HG02642 (cell line): ENCODE measurements around the gene PTDSS2.
"Not testable (repeated sequence)": the region's sequence is repeated elsewhere in the genome, so short reads cannot be mapped to it uniquely, and the experiment has no call there.

Experiments used
- ATAC-seq: cut with Tn5 transposase; IDR thresholded peaks from one replicate; pipeline ENCODE4 v1.9.1; 2021; ENCODE audit warnings: mild to moderate bottlenecking; ENCODE audit not compliant: unreplicated experiment, poor library complexity

PTDSS2 gene

DNA sequence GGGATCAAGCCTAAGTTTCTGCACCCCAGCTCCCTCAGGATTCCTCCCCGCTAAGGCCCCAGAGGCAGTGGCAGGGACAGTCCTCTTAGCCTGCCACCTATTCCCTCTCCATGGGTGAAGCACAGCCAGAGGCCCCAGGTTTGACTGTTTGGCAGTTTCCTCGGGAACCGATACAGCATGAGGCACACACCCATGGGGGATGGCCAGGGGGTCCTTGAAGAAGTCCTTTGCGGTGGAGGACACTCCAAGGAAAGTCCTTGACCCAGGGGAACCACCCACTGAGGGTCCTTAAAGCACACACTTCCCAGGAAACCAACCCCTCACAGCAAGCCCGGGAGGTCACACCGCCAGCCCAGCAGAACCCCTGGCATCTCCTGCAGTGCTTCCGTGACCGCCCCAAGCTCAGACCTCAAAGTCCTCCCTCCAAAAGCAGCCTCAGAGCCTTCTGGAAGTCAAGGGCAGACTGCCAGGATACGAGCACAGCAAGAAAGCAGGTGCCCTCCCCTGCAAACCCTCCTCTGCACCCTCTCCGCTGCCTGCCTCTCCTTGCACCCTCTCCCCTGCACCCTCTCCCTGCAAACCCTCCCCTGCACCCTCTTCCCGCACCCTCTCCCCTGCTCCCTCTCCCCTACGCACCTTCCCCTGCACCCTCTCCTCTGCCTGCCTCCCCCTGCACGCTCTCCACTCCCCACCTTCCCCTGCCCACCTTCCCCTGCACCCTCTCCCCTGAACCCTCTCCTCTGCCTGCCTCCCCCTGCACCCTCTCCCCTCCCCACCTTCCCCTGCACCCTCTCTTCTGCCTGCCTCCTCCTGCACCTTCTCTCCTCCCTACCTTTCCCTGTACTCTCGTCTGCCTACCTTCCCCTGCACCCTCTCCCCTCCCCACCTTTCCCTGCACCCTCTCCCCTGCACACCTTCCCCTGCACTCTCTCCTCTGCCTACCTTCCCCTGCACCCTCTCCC lies 36.7 kb upstream of the PTDSS2 start:
- ATAC-seq = no peak

DNA sequence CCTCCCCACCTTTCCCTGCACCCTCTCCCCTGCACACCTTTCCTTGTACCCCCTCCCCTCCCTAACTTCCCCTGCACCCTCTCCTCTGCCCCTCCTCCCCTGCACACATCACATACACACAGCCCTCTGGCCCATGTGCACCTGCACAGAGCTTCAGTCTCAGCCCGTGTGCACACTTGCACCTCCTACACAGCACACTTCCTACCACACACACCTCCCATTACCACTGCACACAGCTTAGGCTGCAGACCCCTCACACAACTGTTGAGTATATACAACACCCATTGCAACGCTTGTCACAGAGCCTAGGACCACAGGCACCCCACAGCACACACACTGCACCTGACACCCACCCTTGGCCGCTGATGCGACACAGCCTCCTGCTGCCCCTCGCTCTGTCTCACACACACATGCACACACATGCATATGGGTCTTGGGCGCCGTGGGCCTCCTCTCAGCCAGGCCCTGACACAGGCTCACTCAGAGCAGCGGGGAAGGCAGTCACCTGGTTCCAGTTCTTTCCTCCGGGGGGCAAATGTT lies 35.7 kb upstream of the PTDSS2 start:
- no peak for ATAC-seq

DNA sequence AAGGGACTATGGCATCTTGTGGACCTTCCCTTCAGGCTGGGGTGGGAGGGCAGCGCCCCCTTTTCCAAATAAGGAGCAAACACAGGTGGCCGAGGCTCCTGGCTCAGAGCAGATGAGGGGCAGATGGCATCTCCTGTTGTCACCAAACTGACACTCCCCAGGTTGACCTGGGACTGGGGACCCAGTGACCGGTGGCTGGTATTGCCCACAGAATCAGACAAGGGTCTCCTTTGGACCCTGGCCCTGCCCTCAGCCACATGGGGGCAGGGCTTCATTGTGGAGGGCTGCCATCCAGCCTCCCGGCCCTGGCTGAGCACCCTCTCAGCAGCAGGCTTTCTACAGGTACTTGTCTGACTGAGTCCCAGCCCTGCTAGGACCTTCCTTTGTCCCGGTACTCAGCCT lies 34.4 kb upstream of the PTDSS2 start:
- no peak for ATAC-seq

DNA sequence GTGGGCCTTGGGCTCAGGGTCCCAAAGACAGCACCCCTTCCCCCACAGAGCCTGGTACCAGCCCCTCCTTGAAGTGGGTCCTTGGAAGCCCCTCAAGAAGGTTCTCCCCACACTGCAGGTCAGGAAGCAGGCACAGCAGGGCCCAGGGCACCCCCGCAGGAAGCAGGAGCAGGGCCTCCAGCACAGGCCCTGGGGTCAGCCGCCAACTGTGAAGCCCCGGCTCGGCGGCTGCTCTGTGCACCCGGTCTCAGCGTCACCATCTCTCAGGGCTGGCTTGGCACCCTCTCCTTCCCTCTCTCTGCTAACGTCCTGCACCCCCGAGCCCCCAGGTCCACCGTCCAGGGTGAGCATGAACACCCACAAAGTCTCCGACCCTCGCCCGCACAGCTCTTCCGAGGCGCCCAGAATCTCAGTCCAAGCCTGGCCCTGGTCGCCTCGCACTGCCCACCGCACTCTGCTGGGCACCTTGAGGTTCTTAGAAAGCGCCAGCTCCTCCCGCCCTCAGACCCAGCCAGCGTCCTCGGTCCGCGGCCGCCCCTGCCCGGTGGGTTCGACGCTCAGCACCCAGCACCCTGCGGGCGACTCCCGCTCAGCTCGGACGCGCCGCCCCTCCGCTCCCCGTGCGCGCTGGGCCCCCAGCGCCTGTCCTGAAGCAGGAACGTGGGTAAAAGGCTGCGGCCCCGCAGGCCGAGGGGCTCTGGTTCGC lies 33.9 kb upstream of the PTDSS2 start:
- ATAC-seq = no peak

DNA sequence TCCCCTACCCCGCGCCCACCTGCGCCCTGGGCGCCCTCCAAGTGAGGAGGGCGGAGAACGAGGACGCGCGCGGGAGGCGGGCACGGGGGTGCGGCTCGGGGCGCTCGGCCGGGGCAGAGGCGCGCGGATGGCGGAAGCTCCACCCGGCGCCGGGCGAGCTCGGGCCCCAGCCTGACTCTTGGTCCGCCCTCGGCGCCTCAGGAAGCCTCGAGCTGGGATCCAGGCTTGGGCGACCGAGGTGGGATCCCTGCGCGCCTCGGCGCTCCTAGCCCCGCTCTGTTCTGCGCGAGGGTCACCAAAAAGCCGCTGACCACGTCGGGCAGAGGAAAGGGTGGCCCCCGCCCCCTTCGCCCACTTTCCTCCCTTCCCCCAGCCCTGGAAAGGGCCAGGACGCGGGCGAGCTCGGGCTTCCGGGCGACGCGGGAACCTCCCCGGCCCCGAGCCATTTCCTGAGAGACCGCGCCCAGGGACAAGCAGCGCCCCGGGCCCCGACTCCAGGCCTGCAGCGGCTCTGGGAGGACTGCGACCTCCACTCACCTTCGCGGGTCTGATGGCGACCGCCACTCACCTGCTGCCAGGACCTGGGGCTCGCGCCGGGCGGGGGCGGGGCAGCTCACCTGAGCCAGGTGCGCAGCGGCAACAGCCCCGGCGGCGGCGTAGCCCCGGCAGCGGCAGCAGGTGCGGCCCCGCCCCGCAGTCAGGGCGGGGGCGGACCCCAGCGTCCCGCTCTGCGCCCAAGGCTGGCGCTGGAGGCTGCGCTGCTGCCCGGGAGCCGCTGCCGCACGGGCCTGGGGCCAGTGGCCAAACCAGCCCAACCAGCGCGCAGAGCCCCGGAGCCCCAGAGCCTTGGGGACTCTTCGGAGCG lies 33.1 kb upstream of the PTDSS2 start:
- ATAC-seq = no peak

DNA sequence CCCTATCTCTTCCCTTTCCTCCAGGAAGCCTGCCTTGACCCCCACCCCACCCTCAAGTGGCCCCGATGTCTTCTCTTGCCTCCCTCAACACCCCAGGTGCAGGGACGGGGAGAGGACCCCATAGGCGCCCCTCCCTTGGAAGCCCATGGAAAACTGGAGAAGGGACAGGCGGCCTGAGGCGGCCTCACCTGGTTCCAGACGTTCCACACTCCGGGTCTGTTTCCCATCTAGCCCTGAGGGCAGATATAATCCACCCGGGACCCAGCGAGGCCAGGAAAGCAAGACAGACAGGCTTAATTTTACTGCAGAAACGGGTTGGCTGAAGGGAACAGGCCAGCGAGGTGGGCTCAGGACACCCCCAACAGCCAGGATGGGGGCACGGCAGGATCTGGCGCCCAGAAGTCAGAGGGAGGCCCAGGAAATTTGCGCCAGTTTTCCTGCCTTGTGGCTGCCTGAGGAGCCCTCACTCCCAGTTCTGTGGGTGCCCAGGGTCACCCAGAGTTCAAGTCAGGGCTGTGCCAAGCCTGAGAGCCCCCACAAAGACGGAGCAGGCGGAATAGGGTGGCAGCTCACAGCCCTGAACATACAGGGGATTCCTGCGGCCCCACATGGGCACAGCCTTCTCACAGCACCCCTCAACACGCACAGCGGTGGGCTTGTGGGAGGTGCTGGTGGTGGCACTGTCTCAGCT lies 32.3 kb upstream of the PTDSS2 start:
- no peak for ATAC-seq

DNA sequence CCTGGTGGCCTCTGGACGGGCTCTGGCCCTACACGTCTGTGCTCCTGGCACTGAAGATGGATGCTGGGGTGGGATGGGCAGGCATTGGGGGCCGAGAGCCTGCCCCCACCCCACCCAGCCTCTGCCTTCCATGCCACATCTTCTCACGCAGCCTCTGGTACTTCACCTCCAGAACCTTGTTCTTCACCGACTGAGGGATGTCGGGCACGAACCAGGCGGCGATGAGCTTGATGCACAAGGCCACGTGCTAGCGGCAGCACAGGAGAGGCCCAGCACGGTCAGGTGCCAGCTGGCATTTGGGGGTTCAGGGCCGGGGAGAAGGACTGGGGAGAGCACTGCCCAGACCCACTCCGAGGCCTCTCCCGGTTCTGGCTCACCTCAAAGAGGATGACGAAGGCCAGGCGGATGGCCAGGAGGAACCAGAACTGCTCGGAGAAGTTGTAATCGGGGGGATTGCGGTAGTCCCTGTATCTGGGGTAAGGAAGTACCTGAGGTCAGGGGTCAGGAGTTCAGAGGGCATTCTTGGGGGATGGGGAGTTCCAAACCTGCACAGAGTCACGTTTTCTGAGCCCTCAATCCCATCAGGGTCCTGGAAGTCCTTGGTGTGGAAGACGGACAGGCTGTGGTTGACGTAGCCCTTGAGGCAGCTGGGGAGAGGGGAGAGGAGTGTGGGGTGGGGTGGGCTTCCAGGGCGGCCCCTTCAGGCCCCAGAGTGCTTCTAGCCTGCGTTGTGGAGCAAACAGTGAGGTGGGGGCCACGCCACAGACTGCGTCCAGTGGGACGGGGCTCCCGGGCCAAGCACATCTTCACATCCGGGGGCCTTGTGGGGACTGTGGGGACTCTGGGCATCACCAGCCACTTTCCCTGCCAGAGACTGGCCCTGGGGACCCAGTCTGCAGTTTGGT lies 31.5 kb upstream of the PTDSS2 start:
- no peak for ATAC-seq

DNA sequence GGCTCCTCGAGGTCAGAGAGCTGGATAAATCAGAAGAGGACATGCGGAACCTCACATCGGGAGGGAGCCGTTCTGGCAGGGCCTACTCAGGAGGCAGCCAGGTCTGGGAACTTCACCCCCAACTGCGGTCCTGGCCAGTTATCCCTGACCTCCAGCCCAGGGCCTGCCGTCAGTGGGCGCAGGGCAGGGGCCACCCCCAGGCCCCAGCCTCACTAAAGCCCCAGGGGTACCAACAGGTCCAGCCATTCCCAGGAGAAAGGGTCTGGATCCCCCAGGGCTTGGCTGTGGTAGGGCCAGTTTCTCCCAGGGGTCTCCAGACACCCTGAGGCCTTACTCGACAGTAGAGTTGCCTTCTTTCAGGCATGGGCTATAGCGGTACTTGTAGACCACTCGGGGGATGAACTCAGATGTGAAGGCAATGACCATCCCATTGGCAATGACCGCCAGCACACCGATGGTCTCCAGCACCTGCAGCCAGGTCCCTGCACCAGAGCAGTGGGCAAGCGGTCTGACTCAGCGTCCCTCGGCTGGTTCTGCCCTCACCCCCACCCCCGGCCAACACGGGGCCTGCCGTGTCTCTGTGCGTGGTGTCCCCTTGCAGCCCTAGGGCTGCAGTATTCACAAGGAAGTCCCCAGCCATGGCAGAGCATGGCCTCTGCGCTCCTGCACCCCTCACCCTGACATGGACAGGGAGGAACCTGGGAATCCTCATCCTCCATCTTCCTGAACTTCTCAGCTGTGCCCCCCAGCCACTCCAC lies 30.7 kb upstream of the PTDSS2 start:
- no peak for ATAC-seq

DNA sequence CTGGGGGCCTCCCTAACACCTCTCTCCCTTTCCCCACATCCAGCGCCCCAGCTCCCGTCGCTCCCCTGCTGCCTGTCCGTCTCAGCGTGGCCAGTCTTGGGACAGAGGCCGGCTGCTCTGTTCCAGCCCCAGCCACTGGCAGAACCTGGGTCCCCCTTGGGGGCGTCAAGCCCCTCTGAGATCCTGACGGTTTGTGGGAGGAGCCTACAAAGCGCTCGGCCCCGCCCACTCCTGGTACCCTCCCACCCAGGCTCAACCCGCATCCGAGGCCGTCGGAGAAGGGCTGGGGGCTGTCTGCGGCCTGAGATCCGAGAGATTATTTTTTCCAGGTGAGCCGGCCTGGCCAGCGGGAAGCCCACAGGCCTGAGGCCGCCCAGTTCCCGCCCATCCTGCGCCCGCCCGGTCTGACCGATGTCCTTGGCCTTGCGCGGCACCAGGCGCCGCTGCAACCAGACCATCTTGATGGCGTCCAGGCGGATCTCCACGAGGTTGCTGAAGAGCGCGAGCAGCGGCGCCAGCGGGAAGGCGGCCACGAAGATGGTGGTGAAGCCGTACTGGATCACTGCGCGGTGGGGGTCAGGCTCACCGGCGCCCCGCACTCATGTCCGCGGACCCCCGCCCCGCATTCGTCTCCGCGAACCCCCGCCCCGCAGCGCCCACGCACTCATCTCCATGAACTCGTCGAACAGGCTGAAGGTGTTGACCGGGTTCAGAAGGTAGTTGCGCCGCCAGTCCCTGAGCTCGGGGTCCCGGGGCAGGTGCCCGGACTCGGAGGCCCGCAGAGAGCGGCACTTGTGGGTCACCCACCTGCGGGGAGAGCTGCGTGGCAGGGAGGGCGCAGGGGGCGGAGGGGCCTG lies 29.8 kb upstream of the PTDSS2 start:
- ATAC-seq = no peak

DNA sequence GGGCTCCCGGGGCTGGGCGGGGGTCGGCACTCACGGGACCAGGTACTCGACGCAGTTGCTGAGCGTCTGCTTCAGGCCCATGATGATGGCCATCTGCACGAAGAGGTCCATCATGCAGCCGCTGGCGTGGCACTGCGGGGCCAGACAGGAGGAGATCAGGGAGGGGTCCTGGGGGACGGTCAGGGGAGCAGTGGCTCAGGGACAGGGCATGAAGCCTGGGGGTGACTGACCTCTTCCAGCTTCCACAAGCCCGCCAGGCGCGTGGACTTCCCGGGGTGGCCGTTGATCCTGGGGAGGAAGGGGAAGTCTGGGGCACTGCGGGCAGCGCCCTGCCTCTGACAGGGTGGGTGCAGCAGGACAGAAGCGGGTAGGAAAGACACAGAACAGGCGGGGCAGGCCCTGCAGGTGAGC lies 29.2 kb upstream of the PTDSS2 start:
- no peak for ATAC-seq

DNA sequence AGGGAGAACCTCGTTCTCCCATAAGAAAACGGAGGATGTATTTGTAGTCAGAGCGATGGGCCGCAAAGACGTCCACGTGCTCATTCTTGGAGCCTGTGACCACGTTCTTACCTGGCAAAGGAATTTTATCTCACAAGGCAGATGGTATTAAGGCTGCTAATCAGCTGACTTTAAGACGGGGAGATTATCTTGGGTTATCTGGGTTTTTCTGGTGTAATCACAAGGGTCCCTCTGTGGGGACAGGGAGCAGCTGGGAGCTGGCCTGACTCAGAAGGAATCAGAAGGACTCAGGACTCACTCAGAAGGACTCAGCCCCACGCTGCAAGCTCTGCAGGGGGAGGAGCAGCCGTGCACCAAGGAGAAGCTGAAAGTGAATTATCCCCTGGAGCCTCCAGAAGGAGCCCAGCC lies 27.8 kb upstream of the PTDSS2 start:
- no peak for ATAC-seq

DNA sequence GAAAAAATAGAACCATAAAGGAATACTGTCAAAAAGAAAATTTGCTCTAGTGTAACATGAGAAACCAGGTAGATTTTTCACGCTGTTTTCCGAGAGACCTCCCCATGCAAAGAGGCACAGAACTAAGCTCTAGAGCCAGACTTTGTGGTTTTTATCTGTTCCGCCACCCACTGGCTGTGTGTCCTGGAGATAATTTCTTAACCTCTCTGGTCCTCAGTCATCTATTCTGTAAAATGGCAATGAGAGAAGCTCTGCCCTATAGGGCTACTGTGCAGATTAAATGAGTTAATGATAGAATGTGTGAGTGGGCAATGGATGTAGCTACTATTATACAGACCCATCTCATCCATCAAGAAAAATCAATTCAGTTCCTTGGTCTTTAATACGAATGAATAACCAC lies 25.8 kb upstream of the PTDSS2 start:
- no peak for ATAC-seq

DNA sequence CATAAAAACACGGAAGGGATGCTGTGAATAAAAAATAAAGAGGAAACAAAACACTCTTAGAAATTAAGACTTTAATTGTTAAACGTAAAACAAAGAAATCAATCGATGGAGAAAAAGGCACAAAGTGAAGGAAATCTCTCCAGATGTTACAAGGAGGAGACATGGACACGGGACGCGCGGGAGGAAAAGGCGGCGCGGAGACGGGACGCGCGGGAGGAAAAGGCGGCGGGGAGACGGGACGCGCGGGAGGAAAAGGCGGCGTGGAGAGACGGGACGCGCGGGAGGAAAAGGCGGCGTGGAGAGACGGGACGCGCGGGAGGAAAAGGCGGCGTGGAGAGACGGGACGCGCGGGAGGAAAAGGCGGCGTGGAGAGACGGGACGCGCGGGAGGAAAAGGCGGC lies 25.3 kb upstream of the PTDSS2 start:
- ATAC-seq = not testable (repeated sequence)

DNA sequence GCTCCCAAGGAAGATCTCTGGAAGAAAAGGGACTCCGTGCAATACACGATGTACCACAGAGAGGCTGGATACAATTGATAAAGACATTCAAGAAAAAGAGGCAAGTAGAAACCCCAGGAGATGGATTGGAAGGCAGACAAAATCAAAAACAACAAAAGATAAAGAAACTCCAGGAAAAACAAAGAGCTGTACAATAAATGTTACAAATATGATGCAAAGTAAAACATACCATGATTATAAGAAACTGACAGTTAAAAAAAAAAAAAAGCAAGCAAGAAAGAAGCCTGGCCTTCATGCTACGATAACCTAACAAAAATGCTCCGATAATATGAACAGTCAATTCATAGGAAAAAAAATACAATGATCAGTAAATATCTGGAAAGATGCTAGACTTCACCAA lies 24.8 kb upstream of the PTDSS2 start:
- ATAC-seq = no peak

DNA sequence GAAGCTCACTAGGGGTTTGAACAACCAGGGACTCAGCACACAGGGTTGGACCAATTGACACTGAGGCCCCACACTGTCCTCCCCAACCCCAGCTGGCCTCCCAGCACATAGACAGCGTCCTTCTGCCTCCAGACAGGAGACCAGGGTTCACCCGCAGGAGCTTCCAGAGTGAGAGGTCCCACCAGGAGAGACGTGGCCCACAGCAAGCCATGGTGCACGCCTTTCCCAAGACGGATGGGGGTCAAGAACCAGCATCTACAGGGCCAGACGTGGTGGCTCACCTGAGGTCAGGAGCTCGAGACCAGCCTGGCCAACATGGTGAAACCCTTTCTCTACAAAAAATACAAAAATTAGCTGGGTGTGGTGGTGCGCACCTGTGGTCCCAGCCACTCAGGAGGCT lies 23.2 kb upstream of the PTDSS2 start:
- no peak for ATAC-seq

DNA sequence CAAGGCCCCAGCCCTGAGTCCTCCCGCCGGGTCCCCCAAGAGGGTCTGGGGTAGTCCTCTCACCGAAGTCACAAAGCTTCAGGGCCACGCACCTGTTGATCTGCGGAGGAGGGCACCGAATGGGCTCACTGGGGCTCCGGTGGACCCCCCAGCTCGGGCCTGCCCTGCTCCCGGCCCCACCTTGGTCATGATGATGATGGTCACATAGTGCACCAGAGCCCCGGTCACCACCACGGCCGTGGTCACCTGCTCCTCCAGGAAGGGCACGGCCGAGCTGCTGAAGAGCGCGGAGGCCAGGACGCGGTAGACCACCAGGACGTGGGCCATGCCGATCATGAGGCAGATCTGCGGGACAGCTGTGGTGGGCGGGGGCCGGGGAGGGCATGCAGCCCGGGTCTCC lies 21.8 kb upstream of the PTDSS2 start:
- ATAC-seq = no peak

DNA sequence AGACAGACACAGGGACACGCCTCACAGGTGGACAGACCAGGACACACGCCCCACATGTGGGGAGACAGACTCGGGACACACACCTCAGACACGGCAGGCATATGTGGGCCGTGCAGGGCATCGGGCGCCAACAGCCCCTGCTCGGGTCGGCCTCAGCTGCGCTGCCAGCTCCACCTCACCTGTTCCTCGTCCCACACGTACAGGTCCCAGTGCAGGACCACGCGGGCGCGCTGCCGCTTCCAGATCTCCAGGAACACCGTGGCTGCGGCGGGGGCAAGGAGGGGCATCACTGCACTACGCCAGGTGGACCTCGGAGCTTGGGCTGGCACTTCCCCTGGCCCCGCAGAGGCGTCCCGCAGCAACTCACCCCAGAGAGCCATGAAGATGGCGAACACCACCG lies 20.7 kb upstream of the PTDSS2 start:
- ATAC-seq = no peak
